Gastroesophageal sphincter (tissue), 3 donors: ENCODE results near the gene GNL1.

Experiments
- CTCF ChIP-seq, 4 experiments: fragments of 200-600 bp in 2 of 4; fragments of 450-650 bp in 2 of 4; sonication (generic) in 1 of 4; IDR thresholded peaks; one replicate each; pipeline ENCODE4 v1.5.1; 2017 to 2019; ENCODE audit warnings: antibody characterized with exemption in 4 of 4, mild to moderate bottlenecking in 2 of 4, moderate library complexity in 2 of 4
- POLR2A ChIP-seq, 2 donors: fragments of 450-650 bp; IDR thresholded peaks; one replicate each; pipeline ENCODE4 v1.6.1; 2017; ENCODE audit warnings: antibody characterized with exemption in 2 of 2, mild to moderate bottlenecking in 2 of 2, moderate library complexity in 1 of 2
- POLR2AphosphoS5 ChIP-seq: sonication (generic); formaldehyde crosslinking; IDR thresholded peaks from one replicate; pipeline ENCODE4 v1.6.1; 2017; ENCODE audit warnings: antibody characterized with exemption

- TF ChIP-seq POLR2A (IDR thresholded peaks at IDR 0.05) (no peak), CTCF (IDR thresholded peaks at IDR 0.05) (no peak), POLR2AphosphoS5 (no peak)
Measured at GRCh38 chr6:30491991-30492952, 64.0 kb downstream of the GNL1 start.
